ENCODE data around the gene NUP188. TPM values are rescaled to one million over a fixed set of nuclear protein-coding genes. Genes with fewer than 3 reads are reported as not detected.

Gene NUP188
- total and polyA plus RNA-seq, 10 of the 15 experiments (the other 5 are each of a cell fraction or from before 2014, with no cell fraction given): 1.4 to 73.7 (median 48.9) TPM

GRCh38 chr9:128947527-128948301 is at the start of gene NUP188, which contains the start of gene DOLK (continued):
- TF ChIP-seq MEF2A (IDR thresholded peaks at IDR 0.05; ENCODE audit: insufficient read depth, low read depth, low read length): 0 out of 2 replicates have a peak, but pooled peaks have one; percentile 37
- peak; percentile 88 for TF ChIP-seq SIN3A (IDR thresholded peaks at IDR 0.05; ENCODE audit: low read depth, low read length)
- peak; percentile 59 for TF ChIP-seq HCFC1 (IDR thresholded peaks at IDR 0.05; ENCODE audit: low read length)
- peak; percentile 91; the same call in 1 of the 2 replicates for TF ChIP-seq SMAD5 (IDR thresholded peaks at IDR 0.05; ENCODE audit: low read depth)
- 0 out of 2 replicates have a peak, but pooled peaks have one; percentile 14 for TF ChIP-seq MTA2 (IDR thresholded peaks at IDR 0.05; ENCODE audit: low read depth)
- TF ChIP-seq, protein P1, sequence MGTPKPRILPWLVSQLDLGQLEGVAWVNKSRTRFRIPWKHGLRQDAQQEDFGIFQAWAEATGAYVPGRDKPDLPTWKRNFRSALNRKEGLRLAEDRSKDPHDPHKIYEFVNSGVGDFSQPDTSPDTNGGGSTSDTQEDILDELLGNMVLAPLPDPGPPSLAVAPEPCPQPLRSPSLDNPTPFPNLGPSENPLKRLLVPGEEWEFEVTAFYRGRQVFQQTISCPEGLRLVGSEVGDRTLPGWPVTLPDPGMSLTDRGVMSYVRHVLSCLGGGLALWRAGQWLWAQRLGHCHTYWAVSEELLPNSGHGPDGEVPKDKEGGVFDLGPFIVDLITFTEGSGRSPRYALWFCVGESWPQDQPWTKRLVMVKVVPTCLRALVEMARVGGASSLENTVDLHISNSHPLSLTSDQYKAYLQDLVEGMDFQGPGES (IDR thresholded peaks at IDR 0.05): no peak; the same call in 1 of the 2 replicates
- peak; percentile 83 for TF ChIP-seq MXI1 (IDR thresholded peaks at IDR 0.05; ENCODE audit: low read depth, low read length)

DNA sequence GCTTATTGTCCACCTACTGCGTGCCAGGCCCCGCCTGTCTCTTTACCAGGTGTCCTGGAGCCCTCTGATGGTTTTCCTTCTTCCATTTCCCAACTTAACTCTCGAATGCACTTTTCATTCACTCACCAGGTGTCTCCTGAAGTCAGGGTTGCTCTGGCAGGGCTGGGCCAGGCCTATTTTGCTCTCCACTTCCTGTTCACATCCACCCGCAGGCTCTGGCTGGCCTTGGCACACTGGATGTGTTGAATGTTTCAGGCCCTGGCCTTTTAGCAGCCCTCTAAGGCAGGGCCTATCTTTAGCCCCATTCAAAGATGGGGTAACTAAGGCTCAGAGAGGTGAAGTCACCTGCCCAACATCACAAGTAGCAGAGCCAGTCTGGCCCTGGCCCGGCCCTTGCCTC is 49.1 kb upstream of the NUP188 start:
- BruUV-seq (replicated peaks): no TSS peak
- H3K9ac ChIP-seq (ENCODE audit: control insufficient read depth, insufficient read depth, low read length): no peak overlapping the region
- H3K79me2 ChIP-seq (ENCODE audit: control insufficient read depth, insufficient read depth, low read length): no peaks in the 10 kb centered on the region
- no peaks in the 10 kb centered on the region for H3K9me3 ChIP-seq (replicated peaks; ENCODE audit: control insufficient read depth, insufficient read depth, low read length)
- TF ChIP-seq NRF1 (conservative IDR thresholded peaks at IDR 0.05; ENCODE audit: low read depth, low read length): no peak
- no peak for TF ChIP-seq POLR2AphosphoS5 (IDR thresholded peaks at IDR 0.05; ENCODE audit: low read length)
- TF ChIP-seq, protein P2, sequence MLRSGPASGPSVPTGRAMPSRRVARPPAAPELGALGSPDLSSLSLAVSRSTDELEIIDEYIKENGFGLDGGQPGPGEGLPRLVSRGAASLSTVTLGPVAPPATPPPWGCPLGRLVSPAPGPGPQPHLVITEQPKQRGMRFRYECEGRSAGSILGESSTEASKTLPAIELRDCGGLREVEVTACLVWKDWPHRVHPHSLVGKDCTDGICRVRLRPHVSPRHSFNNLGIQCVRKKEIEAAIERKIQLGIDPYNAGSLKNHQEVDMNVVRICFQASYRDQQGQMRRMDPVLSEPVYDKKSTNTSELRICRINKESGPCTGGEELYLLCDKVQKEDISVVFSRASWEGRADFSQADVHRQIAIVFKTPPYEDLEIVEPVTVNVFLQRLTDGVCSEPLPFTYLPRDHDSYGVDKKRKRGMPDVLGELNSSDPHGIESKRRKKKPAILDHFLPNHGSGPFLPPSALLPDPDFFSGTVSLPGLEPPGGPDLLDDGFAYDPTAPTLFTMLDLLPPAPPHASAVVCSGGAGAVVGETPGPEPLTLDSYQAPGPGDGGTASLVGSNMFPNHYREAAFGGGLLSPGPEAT (IDR thresholded peaks at IDR 0.05; ENCODE audit: low read depth): no peak
- TF ChIP-seq CREM (IDR thresholded peaks at IDR 0.05; ENCODE audit: low read depth): no peak
- no peak for TF ChIP-seq BACH1 (IDR thresholded peaks at IDR 0.05; ENCODE audit: borderline replicate concordance)
- TF ChIP-seq, protein P3, sequence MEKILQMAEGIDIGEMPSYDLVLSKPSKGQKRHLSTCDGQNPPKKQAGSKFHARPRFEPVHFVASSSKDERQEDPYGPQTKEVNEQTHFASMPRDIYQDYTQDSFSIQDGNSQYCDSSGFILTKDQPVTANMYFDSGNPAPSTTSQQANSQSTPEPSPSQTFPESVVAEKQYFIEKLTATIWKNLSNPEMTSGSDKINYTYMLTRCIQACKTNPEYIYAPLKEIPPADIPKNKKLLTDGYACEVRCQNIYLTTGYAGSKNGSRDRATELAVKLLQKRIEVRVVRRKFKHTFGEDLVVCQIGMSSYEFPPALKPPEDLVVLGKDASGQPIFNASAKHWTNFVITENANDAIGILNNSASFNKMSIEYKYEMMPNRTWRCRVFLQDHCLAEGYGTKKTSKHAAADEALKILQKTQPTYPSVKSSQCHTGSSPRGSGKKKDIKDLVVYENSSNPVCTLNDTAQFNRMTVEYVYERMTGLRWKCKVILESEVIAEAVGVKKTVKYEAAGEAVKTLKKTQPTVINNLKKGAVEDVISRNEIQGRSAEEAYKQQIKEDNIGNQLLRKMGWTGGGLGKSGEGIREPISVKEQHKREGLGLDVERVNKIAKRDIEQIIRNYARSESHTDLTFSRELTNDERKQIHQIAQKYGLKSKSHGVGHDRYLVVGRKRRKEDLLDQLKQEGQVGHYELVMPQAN (conservative IDR thresholded peaks at IDR 0.05): no peak
- TF ChIP-seq, protein P4, sequence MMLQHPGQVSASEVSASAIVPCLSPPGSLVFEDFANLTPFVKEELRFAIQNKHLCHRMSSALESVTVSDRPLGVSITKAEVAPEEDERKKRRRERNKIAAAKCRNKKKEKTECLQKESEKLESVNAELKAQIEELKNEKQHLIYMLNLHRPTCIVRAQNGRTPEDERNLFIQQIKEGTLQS (IDR thresholded peaks at IDR 0.05; ENCODE audit: borderline replicate concordance, extremely low read depth, low read depth, low read length): no peak
- no peak for TF ChIP-seq CHD2 (IDR thresholded peaks at IDR 0.05; ENCODE audit: borderline replicate concordance, low read depth, low read length)
- CTCF ChIA-PET: no interaction called here
- RAD21 ChIA-PET (ENCODE audit: unreplicated experiment): no interaction called here
- in situ Hi-C loops (cut with MboI) (no loop called here), intact Hi-C loops (cut with micrococcal nuclease; ENCODE audit: unreplicated experiment) (no loop called here)
- peaks cover 31% of the 10 kb centered on the region for H3K4me1 ChIP-seq (ENCODE audit: control insufficient read depth, insufficient read depth, low read length)
- H4K20me1 ChIP-seq (ENCODE audit: control insufficient read depth, insufficient read depth): no peaks in the 10 kb centered on the region
- DNase-seq (ENCODE audit: low read depth, low spot score) (no peak), ATAC-seq (no peak), FAIRE-seq (no peak)
- no peak overlapping the region for H3K27ac ChIP-seq (ENCODE audit: control insufficient read depth, insufficient read depth)
- H2AFZ ChIP-seq (ENCODE audit: control insufficient read depth, low read depth, low read length): no peak overlapping the region
- no peaks in the 10 kb centered on the region for H3K27me3 ChIP-seq (replicated peaks in 1 of 2; ENCODE audit: control insufficient read depth in 2 of 2, insufficient read depth in 2 of 2, low read length in 1 of 2)
- H3K36me3 ChIP-seq (ENCODE audit: control insufficient read depth in 2 of 2, insufficient read depth in 2 of 2, low read length in 1 of 2): peaks cover 1 to 6% of the 10 kb centered on the region in 2 experiments; a peak in 3 of 4 replicates
- no peak overlapping the region for H3K4me2 ChIP-seq (ENCODE audit: control insufficient read depth, insufficient read depth)
- POLR2A ChIA-PET: no interaction called here
- WGBS (ENCODE audit: insufficient coverage, insufficient replicate concordance, low lambda C conversion rate, missing lambda C conversion rate): 88% methylated on average over 5 of the region's 5 CpGs
- H3K4me3 ChIP-seq: no peak overlapping the region
- SMC1A ChIA-PET (ENCODE audit: uncharacterized antibody, unreplicated experiment): interaction anchor here (0.6 to 1.6 kb wide), 2 partner anchors 10 to 16 kb away, joined by 3 to 5 read pairs; no protein-coding TSS in a partner anchor

Measured in GM12878 (cell line).